B cell (primary cell): Measurements from ENCODE around the gene PSMA3.

ENCODE experiments used
- CTCF ChIP-seq: fragments of 200-600 bp; IDR thresholded peaks from one replicate; pipeline ENCODE4 v1.8.0; 2022; ENCODE audit warnings: antibody characterized with exemption, mild to moderate bottlenecking
- EZH2 ChIP-seq: IDR thresholded peaks from 2 replicates; pipeline ENCODE4 v1.6.1; 2012; ENCODE audit warnings: borderline replicate concordance, low read depth, mild to moderate bottlenecking, moderate library complexity, low read length; ENCODE audit not compliant: insufficient read depth, poor library complexity, severe bottlenecking

GRCh38 chr14:58278177-58278576, 33.5 kb downstream of the PSMA3 start:
- TF ChIP-seq CTCF, result no peak
- TF ChIP-seq EZH2, result no peak
